Islet of Langerhans (tissue), 1 donor: ENCODE data around the gene DSC2.

ENCODE experiments used
- FAIRE-seq: peaks from one replicate; lab custom pipeline; 2011; peaks lifted over from hg19 to GRCh38; lab: Jason Lieb, UNC

DSC2 gene

GRCh38 chr18:31097666-31098065 is 4.6 kb downstream of the DSC2 start:
- no peak for FAIRE-seq

GRCh38 chr18:31093880-31094279 is 8.3 kb downstream of the DSC2 start:
- peak; percentile 21 for FAIRE-seq

GRCh38 chr18:31093294-31093693 is 8.9 kb downstream of the DSC2 start:
- no peak for FAIRE-seq

DNA sequence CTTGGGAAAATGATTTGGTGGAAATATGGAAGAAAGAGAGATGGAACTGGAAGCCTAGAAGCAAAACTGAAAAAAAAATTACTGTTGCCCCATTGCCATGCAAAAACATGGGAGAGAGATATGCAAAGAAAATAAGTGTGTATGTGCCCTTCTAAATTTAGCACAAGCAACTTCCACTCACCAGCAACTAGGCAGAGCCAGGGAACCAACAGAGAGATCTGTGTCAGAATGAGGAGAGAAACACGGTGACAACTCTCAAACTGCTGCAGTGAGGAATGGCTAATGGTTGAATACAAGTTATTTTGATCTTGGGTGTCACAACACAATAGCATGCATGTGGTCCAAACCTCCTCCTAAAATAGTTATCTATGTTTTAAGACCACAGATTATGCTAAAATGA is 10.9 kb downstream of the DSC2 start:
- no peak for FAIRE-seq

DNA sequence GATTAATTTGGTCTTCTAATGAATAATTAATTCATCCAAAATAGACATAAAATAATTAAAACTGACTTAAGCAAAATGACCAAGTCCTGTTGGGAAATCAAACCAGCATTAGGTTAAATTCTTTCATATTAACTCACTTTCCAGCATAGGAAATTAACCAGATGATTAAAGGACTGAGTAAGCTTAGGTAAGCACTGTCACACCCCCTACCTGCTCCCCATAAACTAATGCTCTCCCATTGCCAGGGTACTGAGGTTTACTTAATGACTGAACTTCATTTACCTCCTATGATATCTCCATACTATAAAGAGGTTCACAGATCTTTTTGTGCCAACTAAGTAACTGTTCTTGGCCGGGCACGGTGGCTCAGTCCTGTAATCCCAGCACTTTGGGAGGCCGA is 13.7 kb downstream of the DSC2 start:
- FAIRE-seq = no peak

GRCh38 chr18:31079973-31080372 is 22.2 kb downstream of the DSC2 start:
- no peak for FAIRE-seq

DNA sequence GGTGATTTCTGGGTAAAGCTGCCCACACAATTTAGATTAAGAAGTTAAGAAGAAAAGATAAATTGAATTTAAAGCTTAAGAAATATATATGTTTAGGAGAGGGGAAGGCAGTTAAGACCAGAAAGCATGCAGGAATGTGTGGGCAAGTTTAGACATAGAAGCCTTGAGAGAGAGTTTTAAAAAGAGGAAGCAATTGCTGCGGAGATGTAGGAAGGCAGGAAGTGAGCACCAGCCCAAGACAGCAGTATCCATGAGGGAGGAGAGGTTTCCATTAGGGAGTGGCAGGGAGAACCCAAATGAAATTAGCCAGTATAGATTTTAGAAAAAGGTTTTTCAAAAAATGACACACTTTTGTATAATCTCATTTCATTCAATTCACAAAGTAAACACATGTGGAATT is 24.3 kb downstream of the DSC2 start:
- FAIRE-seq = no peak

DNA sequence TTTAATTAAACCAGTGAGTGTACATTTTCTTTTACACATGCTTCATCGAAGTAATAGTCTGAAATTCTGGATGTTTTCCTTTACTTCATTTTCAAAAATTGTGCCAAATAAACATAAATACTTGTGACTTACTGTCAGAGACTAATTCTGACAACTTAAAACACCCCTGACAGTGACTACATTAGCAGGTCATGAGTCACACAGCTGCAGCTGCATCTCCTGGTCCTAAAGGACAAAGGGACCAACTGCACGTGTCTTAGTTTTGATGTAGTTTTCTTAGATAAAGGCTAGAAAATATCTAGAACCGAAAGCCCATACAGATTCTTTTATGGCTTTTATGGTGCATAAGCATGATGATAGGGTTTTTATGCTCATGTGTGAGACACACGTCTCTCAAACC is 30.0 kb downstream of the DSC2 start:
- no peak for FAIRE-seq

- FAIRE-seq = no peak
These were observed 32.0 kb downstream of the DSC2 start for GRCh38 chr18:31070206-31070605.

DNA sequence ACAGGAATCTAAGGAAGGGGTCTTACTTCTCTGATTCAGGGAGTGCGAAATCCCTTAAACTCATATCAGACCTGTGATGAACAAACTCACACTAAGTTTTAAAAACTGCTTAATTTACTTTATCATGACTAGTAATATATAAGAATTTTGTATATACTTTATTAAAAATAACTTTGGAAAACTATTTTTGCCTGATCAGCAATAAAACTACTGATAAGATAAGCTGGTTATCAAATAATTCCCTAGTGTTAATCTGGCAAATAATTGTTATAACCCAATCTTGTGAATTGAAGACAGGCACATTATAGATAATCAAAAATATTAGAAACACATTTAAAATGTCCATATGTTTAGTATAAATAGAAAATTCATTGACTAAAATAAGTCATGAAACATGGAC is 36.0 kb downstream of the DSC2 start:
- peak; percentile 61 for FAIRE-seq

DNA sequence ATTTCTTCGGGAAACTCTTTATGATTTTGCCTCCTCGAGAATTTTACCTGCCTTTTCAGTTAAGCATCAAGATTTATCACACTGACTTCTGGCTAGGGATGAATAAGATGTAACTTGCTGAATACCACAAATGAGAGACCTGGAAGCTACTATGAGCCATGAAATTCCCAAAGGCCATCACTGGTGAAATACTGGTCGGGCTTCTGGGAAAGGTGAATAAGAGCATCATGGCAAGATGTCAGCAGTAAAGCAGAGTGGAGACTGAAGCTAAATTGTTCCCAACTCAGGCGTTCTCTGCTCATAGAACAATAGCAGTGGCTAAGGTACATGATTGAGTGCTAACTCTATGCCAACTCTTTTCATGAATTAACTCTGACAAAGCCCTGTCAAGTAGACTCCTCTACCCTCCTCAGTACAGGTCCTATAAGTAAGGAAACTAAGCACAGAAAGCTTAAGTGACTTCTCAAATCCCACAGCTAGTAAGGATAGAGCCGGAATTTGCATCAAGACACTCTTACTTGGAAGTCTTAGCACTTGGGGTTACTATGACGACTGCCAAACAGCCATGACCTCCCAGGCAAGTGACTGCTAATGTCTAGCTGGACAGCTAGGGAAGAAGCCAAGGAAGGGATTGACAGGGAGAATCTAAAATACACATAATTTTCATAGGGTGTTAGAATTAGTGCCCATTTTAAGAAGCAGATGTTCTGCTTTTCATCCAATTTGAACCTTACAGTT is 37.0 kb downstream of the DSC2 start:
- no peak for FAIRE-seq

GRCh38 chr18:31064130-31064529 is 38.1 kb downstream of the DSC2 start:
- FAIRE-seq = no peak

DNA sequence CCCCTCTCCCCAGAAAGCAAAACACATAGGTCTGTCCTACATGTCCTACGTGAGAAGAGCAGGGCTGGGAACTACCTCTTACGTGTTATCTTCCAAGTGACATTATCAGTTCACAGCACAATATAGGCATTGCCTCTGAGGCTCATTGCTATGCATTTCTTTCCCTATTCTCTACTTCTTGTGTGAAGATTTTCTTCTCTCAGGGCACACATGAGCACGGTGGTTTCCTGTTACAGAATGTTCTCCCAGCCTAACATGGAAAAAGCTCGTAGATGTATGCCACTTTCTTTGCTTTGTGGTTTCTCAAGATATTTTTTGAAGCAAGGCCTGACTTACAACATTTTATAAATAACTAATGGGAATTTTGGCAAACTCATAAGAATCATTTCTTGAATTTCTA is 40.3 kb downstream of the DSC2 start:
- FAIRE-seq = no peak

DNA sequence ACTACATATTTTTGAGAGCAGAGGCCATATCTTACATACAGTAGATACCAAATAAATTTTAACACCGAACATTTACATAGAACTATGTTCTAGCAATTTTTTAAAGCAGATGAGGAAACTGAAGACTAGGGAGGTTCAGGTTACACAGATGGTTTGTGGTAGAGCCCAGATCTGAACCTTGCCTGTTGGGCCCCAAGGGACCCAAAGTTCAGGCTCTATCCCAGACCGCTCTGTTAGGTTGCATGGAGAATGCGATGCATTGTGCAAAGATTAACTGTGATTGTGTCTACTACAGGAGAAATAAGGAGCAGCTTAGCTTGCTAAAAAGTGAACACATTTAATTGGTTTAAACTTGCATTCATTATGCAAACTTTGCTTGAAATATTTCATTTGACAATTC is 43.3 kb downstream of the DSC2 start:
- FAIRE-seq = no peak

DNA sequence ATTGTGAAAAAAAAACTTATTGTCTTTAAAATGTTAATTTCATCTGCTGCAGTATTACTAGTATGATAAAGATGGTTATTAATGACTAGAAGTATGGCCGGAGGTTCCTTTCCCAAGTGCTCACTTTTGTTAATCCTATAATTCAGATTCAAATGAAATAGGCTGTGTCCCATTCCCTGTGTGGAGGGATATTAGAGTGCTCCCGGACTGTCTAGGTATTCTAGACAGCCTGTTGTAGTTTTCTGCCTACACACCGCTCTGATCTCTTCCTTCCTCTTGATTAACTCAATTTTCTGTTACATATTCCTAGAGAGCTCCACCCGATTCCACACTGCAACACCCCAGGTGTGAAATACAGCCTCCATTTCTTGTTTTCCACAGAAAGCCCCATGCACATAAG is 44.3 kb downstream of the DSC2 start:
- FAIRE-seq = no peak

GRCh38 chr18:31057051-31057450 is 45.2 kb downstream of the DSC2 start:
- FAIRE-seq = no peak

- no peak for FAIRE-seq
These were observed 45.9 kb downstream of the DSC2 start for GRCh38 chr18:31056296-31056695.

DNA sequence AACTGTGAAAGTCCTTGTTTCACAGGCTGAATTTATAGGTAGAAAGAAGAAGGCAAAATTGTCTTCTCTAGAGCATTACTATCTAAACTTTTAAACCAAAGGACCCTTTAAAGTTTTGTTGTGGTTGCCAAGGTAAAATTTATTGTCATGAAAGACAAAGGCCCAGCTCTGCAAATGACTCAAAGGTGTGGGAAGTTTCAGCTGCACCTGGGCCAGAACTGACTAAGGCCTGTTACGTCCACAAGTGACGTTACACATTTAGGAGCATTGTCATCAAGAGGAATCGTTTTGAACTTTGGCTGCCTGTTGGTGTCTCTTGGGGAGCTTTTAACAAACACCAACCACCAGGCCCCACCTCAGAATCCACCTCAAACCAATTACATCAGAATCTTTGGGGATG is 51.6 kb downstream of the DSC2 start:
- FAIRE-seq = no peak

GRCh38 chr18:31049189-31049588 is 53.0 kb downstream of the DSC2 start:
- no peak for FAIRE-seq

DNA sequence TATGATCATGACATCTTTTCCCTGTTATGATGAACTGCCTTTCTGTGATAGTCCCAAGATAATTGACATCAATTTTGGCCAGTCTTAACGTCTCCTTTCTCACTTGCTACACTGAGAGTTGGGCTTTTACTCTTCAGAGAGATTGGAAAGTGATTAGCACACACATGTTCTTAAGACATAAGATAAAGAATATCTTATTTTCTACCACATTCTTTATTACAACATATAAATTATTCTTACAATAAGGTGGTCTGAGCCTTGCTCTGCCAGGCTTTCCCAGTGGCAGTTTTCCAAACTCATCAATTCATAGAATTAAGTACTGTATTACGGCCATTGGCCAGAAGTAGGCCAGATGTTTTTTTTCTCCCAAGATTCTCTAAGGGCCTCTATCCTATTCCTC is 54.0 kb downstream of the DSC2 start:
- FAIRE-seq = no peak

GRCh38 chr18:31046916-31047315 is 55.3 kb downstream of the DSC2 start:
- FAIRE-seq = no peak

- no peak for FAIRE-seq
These were observed 56.6 kb downstream of the DSC2 start for GRCh38 chr18:31045599-31045998.

DNA sequence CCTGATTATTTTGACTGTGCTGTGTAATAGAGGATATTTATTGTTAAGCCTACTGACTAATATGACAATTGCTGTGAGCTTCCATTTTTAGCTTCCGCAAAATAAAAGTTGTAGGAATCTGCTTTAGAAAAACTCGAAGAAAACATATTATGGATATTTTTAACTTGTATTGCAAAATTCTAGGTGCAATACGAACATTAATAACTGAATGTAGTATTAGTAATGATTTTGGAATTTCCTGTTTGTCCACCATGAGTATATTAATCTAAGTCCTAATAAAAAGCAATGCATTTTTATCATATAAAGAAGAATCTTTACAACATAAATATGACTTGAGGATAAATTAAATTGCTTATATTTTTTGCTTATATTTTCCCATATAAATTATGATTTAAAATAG is 57.3 kb downstream of the DSC2 start:
- no peak for FAIRE-seq

DNA sequence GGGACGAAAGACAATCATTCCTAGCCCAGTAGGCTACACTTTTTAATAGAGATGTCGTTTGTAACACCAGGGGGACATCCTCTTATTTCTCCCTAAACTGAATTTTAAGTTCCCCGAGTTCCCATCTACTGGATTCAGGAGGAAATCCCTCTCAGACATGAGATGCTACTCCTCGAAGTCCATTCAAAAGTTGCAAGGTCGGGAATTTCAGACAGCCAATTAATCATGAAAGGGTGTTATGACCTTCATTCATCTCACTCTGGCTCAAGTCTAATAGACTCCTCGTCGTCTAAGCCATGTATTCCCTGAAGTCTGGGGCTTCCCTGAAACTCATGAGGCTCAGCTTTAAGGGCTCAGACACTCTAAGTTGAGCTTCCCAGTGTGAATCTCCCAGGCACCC is 58.5 kb downstream of the DSC2 start:
- FAIRE-seq = no peak
